ENCODE results near the gene SLC26A11.
"Not testable (repeated sequence)": the region's sequence is repeated elsewhere in the genome, so short reads cannot be mapped to it uniquely, and the experiment has no call there.

The SLC26A11 gene

DNA sequence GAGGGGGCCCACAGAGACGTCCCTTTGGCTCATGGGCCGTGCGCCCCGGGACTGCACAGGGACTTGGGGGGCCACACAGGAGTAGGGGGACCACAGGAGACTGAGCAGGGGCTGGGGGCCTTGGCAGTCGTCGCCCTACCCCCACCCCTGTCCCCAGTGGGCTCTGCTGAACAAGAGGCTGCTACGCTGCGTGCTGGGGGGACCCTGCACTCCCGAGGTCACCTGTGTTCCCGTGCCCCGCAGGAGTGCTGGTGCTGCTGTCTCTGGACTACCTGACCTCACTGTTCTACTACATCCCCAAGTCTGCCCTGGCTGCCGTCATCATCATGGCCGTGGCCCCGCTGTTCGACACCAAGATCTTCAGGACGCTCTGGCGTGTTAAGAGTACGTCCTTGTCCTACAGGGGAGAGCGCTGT, 26.0 kb downstream of the SLC26A11 start:
- no peak for DNase-seq

DNA sequence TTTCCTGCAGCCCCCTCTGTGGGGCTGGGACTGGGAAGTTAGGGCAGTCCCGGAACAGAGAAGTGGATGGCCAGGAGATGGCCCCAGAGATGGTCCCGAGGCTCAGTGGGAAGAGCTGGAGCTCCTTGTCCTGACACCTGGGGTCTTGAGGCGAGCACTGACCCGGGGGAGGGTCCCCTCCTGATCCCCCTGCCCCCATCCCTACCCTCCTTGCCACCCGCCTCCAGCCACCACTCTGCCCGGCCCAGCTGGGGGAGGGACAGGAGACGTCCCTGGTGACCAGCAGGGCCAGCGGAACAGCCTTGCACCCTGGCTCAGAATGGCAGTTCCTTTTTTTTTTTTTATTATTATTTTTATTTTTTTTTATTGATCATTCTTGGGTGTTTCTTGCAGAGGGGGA, 26.5 kb downstream of the SLC26A11 start:
- no peak for DNase-seq

DNA sequence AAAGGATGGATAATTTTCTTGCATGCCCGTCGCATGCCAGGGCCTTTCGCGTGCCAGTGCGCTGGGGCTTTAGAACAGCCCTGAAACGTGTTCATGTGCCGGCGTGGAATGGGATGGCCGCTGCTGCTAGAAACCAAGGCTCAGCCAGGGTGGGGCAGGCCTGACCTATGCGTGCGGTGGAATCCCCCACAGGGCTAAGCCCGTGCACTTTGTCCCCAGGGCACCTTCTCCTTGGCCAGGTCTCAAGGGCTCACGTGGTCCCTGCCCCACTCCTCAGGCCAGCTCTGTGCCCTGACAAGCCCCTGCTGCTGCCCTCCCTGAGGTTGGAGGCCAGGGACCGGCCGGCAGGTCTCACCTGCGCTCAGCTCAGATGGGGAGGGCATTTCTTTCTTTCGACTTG, 27.3 kb downstream of the SLC26A11 start:
- no peak for DNase-seq

DNA sequence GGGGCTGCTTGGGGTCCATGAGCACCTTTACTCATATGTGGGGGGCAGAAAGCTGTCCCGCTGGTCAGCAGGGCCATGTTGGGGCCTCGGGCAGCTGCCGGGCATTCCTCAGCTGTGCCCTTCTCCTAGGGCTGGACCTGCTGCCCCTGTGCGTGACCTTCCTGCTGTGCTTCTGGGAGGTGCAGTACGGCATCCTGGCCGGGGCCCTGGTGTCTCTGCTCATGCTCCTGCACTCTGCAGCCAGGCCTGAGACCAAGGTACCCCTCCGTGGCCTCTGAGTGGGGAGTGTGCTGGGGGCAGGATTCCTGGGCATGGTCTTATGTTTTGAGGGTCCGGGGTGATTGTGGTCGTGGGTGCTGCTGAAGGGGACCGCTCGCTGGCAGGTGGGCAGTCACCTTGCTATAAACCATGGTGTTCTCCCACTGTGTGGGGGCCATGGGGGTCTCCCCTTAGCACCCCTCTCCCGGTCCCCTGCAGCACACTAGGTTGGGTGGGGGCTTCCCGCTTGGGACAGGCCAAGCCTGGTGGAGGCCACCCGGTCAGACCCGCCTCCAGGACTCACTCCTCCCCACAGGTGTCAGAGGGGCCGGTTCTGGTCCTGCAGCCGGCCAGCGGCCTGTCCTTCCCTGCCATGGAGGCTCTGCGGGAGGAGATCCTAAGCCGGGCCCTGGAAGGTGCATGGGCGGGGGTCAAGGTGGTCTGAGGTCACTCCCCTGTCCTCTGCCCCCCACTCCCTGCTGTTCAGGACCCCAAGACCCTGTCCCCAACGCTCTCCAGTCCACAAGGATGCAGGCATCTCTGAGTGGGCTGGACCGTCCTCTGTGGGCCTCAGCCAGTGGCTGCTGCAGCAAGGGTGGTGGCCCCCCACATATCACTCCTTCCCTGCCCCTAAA, 28.0 kb downstream of the SLC26A11 start:
- DNase-seq = no peak

DNA sequence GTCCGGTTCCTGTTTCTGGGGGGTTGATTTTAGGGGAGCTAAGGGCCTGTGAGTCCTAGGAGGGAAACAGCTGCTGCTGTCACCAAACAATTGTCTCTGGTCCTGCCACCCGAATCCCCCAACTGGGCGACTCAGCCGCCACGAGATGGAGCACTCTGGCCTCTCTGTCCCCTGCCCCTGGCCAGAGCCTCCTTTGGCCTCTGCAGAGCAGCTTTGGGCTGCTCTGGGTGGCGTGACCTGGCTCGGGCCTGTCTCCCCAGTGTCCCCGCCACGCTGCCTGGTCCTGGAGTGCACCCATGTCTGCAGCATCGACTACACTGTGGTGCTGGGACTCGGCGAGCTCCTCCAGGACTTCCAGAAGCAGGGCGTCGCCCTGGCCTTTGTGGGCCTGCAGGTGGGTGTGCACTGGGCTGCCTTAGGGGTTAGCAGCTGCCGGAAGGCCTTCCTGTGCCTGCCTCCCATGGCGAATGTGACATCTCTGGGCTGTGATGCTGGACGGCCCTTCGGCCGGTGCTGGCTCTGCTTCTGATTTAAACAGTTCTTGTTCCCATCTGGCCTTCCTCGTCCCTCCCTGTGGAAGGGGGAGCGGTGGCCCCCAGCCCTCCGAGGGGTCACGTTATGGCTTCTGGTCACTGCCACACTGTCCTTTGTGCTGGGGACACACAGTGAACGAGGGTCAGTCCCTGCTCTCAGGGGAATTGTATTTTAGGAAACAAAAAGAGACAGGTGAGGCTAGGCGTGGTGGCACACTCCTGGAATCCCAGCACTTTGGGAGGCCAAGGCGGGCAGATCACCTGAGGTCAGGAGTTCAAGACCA, 28.9 kb downstream of the SLC26A11 start:
- DNase-seq = no peak

DNA sequence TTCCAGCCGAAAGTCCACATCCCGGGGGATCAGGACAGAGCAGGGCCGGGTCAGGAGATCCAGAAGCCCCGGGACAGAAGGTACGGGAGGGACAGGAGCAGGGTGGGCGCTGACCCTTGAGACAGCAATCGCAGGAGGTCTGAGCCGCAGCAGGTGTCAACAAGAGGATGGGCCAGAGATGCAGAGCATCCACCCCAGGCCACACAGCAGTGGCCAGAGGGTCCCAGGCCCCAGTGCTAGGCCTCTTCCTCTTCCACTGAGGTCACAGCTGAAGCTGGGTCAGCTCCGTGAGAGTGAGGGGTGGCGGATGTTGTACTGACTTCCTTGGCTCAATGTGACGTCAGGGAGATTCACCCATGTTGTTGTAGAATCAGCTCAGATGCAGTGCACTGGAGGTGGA, 31.7 kb downstream of the SLC26A11 start:
- DNase-seq = no peak

DNA sequence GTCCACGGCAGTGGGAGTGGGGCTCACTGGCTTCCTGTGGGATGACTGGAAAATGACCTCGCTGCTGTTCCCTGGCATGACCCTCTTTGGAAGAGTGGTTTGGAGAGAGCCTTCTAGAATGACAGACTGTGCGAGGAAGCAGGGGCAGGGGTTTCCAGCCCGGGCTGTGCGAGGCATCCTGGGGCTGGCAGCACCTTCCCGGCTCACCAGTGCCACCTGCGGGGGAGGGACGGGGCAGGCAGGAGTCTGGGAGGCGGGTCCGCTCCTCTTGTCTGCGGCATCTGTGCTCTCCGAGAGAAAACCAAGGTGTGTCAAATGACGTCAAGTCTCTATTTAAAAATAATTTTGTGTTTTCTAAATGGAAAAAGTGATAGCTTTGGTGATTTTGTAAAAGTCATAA, 32.6 kb downstream of the SLC26A11 start:
- DNase-seq = no peak

DNA sequence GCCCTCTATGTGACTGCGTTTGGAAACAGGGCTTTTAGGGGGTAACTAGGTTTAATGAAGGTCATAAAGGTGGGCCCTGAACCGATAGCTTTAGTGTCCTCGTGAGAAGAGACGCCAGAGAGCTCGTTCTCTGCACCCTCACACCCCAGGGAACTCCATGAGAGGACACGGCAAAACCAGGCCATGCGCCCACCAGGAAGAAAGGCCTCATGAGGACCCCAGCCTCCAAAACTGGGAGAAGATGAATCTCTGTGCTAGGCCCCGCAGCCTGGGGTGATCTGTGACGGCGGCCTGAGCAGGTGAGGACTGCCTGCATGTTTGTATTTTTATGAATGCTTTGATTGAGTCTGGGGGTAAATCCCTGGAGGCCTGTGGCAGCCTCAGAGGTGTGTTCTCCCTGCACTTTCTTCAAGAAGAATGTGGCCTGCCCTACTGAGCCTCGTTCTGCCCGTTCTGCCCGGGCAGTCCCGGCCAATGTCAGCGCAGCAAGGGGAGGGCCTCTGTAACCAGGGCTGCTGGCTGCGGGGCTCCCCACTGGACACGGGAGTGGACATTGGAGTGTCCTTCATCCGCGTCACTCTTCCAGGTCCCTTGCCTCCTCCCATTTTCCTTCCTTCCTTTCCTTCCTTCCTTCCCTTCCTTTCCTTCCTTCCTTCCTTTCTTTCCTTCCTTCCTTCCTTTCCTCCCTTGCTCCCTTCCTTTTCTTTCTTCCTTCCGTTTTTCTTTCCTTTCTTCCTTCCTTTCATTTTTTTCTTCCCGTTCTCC, 33.6 kb downstream of the SLC26A11 start:
- no peak for DNase-seq

DNA sequence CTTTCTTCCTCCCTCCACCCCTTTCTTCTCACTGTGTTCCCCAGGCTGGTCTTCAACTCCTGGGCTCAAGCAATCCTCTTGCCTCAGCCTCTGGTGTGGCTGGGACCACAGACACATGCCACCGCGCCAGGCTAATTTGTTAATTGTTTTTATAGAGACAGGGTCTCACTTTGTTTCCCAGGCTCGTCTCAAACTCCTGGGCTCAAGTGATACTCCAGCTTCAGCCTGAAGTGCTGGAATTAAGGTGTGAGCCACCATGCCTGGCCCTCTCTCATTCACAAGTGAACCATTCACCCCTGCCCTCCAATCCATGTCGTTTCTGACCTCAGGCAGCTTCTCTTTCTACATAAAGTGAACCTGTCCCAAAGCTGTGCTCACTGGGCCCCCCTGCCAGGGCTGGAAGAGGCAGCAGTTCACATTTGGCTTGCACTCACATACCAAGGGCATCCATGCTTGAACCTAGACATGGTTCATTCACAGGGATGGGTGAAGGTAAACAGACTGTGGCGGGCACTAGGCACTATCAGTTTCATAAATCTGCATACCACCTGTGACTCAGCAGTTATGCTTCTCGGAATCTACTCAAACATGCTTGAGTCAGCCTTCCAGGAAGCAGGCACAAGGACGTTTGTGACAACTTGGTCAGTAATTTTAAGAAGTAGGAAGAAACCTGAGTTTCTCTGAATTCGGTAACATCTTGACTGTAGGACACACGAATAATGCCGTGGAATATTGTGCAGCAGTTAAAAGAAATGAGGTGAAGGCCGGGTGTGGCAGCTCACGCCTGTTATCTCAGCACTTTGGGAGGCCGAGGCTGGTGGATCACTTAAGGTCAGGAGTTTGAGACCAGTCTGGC, 34.4 kb downstream of the SLC26A11 start:
- DNase-seq = peak; percentile 77

DNA sequence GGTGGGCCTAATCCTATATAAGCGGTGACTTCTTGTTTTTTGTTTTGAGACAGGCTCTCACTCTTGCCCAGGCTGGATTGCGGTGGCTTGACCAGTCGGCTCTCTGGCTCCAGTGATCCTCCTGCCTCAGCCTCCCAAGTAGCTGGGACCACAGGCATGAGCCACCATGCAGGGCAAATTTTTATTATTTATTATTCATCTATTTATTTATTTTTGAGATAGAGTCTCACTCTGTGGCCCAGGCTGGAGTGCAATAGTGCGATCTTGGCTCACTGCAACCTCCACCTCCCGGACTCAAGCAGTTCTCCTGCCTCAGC, 35.8 kb downstream of the SLC26A11 start:
- no peak for DNase-seq

DNA sequence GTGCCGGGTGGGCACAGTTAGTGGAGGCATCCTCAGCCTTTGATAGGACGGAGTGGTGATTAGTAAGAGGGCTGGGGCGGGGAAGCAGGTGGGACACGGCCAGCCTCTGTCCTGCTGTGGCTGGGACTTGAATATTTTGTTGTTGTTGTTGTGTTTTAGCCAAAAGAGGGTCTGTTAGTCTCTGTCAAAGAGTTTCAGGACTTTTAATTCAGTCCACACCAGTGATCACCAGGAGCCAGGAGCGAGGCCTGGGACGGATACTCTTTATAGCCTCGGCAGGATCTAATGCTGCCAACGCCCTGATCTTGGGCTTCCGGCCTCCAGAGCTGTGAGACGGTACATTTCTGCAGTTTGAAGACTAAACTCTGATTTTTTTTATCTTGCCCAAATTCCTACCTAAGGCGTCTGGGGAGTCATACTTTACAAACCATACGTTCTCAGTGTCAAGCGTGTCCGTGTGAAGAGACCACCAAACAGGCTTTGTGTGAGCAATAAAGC, 37.5 kb downstream of the SLC26A11 start:
- no peak for DNase-seq

DNA sequence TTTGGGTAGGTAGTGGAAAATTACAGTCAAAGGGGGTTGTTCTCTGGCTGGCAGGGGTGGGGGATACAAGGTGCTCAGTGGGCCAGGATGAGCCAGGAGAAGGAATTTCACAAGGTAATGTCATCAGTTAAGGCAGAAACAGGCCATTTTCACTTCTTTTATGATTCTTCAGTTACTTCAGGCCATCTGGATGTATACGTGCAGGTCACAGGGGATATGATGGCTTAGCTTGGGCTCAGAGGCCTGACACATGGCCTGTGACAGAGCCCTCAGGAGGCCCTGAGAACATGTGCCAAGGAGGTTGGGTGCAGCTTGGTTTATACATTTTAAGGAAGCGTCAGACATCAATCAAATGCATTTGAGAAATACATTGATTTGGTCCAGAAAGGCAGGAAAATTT, 38.1 kb downstream of the SLC26A11 start:
- DNase-seq = not testable (repeated sequence)

DNA sequence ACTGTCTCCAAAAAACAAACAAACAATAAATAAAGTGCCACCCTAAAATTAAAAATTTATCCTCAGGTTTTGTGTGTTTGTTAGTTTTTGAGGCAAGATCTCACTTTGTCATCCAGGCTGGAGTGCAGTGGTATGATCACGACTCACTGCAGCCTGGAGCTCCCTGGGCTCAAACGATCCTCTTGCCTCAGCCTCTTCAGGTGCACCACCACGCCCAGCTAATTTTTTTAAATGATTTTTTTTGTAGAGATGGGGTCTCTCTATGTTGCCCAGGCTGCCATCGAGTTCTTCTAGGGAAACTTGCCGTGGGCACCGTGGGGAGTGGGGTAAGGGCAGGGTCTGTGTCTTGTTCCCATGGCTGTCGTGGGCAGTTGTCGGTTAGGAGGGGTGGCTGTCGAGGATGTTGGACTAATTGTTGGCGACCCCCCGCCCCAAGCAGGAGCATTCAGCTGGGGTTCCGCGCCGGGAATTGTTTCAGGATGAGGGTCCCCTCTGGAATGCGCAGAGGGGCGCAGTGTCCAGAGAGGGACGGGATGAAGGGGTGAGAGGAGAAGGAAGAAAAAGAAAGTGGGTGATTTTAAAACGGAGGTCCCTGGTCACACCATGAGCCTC, 39.3 kb downstream of the SLC26A11 start:
- no peak for DNase-seq

DNA sequence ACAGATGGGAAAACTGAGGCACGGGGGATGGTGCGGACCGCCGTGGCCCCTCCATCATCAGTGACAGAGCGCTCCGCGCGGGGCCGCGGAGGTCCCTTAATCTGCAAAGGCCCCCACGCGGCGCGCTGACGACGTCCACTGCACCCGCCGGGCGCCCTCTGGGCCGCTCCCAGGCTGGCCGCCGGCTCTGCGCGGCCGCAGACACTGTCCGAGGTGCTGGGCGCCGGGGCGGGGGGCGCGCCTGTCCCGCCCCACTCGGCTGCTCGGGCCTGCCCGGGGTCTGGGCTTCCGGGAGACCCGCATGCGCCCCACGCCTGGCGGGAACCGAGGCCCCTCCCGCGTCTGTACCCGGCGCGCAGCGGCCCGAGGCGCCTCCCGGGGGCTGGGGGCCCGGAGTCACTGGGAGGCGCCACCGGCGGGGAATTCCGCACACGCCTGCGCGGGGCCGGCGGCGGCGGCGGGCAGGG, 39.9 kb downstream of the SLC26A11 start:
- DNase-seq = no peak

DNA sequence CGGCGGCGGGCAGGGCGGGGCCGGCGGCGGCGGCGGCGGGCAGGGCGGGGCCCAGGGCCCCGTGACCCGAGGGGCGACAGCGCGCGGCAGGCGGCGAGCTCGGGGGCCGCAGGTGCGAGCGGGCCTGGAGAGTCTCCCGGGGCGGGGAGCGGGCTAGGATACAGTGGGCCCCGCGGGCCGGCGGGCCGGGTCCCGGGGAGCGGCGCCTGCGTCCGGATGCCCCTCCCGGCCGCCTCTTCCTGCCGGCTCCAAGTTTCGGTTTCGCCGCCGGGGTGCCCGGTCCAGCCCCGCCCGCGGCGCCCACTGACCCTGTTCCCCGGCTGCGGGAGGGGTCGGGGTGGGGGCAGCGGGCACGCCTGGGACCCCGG, 40.5 kb downstream of the SLC26A11 start, which contains the start of gene RNF213:
RNF213 (plus strand) TSS at position 62 of the 368 bp plus-strand sequence. CDS start 2,830 bp downstream, outside the sequence.
- DNase-seq = no peak

DNA sequence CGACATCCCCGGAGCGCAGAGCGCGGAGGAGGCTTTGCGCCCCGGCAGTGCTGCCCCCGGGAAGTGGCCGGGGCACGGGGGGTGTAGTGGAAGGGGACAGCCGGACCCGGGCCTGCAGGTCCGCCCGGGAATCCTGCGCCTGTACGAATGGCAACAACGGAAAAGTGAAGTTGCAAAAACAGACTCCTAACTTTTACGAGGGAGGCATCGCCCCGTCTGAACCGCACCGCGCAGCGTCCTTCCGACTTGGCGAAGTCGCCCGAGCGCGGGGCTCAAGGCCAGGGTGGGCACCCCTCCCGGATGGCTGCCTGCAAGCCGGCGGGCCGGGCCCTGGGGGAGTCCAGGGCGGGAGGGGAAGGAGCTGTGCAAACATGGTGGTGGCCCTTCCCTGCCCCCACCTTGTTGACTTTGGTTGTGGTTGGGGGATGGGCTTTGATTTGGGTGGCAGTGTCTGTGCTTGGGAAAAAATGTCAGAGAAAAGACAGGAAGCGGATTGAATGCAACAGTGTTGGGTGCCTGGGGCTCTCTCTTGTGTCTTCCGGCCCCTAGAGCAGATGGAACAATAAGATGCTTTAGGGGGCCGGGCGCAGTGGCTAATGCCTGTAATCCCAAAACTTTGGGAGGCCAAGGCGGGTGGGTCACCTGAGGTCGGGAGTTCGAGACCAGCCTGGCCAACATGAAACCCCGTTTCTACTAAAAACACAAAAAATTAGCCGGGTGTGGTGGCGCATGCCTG, 41.1 kb downstream of the SLC26A11 start:
- no peak for DNase-seq

DNA sequence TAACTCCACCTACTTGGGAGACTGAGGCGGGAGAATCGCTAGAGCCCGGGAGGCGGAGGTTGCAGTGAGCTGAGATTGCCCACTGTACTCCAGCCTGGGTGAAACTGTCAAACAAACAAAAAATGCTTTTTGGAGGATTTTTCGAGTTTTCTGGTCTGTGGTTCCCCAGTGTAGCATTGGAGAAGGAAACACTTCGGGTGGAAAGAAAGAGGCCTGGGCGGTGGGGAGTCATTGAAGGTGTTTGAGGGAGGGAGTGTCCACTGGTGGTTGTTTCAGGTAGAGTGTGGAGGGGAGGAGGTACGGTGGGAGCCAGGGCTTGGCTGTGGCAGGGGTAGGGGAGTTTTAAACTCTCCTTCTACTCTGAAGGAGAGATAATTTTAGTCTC, 41.7 kb downstream of the SLC26A11 start:
- DNase-seq = no peak

DNA sequence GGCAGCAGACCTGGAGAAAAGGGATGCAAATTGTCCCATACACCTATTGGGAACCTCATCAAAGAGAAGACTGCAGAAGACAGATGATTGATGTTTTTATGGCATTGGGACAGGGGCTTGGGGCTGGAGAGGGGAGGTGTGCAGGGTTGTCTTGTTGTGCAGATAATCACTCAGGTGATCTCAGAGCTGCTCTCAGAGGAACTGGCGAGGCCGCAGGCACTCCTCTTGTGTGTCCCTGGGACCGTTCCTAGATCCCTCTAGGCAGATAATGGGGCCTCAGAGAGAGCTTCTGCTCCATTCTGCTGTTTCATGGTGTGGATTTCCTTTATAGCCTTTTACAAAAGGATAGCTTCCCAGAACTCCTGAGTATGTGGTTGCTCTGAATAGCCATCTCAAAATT, 42.1 kb downstream of the SLC26A11 start:
- no peak for DNase-seq

DNA sequence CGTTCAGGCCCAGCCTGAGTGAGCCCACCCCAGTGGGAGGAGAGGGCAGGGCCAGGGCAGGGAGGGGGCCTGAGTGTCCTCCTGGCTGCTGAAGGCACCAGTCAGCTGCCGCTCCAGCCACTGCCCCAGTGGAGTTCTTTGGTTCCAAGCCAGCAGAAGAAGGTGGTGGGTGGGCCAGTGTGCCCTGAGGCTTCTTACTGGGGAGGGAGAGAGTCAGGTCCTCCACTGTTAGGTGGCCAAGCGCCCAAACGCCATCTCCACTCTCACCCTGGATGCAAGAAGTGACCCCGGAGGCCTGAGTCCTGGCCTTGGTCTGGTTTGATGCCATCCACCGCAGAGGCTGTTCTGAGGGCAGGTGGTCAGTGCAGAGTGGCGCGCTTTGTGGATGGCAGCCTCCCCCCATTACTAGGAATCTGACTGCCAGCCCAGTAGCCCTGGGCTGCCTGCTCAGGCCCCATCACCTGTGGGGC, 42.6 kb downstream of the SLC26A11 start:
- DNase-seq = no peak

DNA sequence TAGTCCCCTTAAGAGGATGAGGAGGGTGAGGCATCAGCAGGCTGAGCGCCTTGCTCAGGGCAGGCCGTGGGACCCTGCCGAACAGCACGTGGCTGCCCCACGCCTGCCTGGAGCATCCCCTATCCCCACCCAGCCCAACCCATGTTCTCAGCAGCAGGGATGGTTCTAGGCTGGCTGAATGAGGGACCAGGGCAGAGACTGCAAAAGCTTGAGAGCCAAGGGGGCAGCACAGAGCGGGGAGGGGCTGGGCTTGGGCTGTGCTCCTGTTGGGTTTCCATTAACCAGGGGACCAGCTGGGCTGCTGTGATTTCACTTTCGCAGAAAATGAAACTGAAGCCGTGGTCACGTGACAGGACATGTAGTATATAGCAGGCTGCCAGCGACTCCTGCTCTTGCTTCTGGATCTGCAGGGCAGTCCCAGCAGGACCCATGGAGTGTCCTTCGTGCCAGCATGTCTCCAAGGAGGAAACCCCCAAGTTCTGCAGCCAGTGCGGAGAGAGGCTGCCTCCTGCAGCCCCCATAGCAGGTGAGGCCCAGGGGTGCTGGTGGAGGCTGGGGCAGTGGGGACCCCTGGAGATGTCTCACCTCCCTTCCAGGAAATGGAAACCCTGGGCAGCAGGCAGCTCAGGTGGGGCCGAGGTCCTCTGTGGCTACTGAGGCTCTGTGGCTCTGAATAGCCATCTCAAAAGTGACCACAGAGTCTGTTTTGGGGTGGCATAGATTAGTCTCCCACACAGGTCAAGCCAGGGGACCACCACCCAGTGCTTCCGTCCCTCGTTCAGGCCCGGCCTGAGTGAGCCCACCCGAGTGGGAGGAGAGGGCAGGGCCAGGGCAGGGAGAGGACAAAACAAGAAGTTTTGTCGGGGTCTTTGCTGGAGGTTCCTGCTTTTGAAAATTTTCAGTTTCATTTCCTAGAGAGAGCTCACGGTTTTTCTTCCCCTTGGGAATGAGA, 43.3 kb downstream of the SLC26A11 start:
- DNase-seq = no peak
